Body of pancreas (tissue), 4 donors: ENCODE measurements around the gene ANKRD34C. TPM values are rescaled to one million over a fixed set of nuclear protein-coding genes. Genes with fewer than 3 reads are reported as not detected.
A peak's percentile ranks its signal among the peaks of the same experiment; 100 is the strongest.
"Not testable (repeated sequence)": the region's sequence is repeated elsewhere in the genome, so short reads cannot be mapped to it uniquely, and the experiment has no call there.

Experiments used
- ATAC-seq: fragments of 150-250 bp; one replicate; pipeline ENCODE4 v1.9.1; 2016
- DNase-seq, 4 donors: peaks; one replicate each; pipeline ENCODE4 v3.0.0-alpha.2; 2019
- H3K27ac ChIP-seq, 4 donors: fragments of 200-600 bp; sonication (generic); 1 replicate in 3 of 4; 2 replicates in 1 of 4; pipeline versions ENCODE4 v1.5.1 to v1.6.1; 2016 to 2019; ENCODE audit warnings: mild to moderate bottlenecking in 1 of 4, mixed read lengths in 1 of 4, moderate library complexity in 1 of 4
- H3K27me3 ChIP-seq, 2 donors: fragments of 200-600 bp; sonication (generic); one replicate each; pipeline ENCODE4 v1.6.0; 2016; ENCODE audit warnings: mild to moderate bottlenecking in 1 of 2
- H3K36me3 ChIP-seq, 2 donors: fragments of 200-600 bp; sonication (generic); replicated peaks in 1 of 2; 2 replicates each; pipeline ENCODE4 v1.5.1; 2016; ENCODE audit warnings: low read depth in 2 of 2; ENCODE audit not compliant: insufficient read depth in 1 of 2
- H3K4me1 ChIP-seq: fragments of 200-600 bp; sonication (generic); one replicate; pipeline ENCODE4 v1.6.0; 2016
- H3K4me3 ChIP-seq, 2 donors: fragments of 200-600 bp; sonication (generic); 1 replicate in 1 of 2; 2 replicates in 1 of 2; pipeline ENCODE4 v1.5.1; 2016 to 2019
- H3K9me3 ChIP-seq, 3 donors: fragments of 200-600 bp; sonication (generic); 1 replicate in 2 of 3; 2 replicates in 1 of 3; pipeline ENCODE4 v1.5.1; 2016
- CTCF ChIP-seq, 7 experiments: fragments of 450-650 bp in 4 of 7; fragments of 200-600 bp in 3 of 7; sonication (generic) in 3 of 7; IDR thresholded peaks; one replicate each; pipeline ENCODE4 v1.5.1; 2016 to 2019; ENCODE audit warnings: antibody characterized with exemption in 7 of 7
- POLR2A ChIP-seq, 3 donors: fragments of 450-650 bp; IDR thresholded peaks; one replicate each; pipeline ENCODE4 v1.6.1; 2016; ENCODE audit warnings: antibody characterized with exemption in 3 of 3, mild to moderate bottlenecking in 2 of 3
- WGBS, 2 donors: methylation state at CpG; one replicate each; pipeline ENCODE4 v1.1.5; 2017; 5-methylcytosine and 5-hydroxymethylcytosine counted together
- intact Hi-C: fragments of 100-400 bp; cut with DNase I; formaldehyde crosslinking; loops from one replicate; pipeline ENCODE4 v1.15.1; 2023
- total RNA-seq, 2 donors: library from RNA; depleted of rRNA; stranded (reverse); fragments of >200 nt; gene quantifications; one replicate each; pipeline ENCODE4 v1.1.0, GENCODE V29; 2016

Gene ANKRD34C
- total RNA-seq, 2 donors from 2014 or later, result under 0.01 to 0.33 TPM

- 83% methylated on average over 1 of the region's 1 CpG for WGBS, 2 donors
- TF ChIP-seq CTCF (IDR thresholded peaks at IDR 0.05) (no peak), POLR2A (IDR thresholded peaks at IDR 0.05) (no peak)
- intact Hi-C loops, result no loop called here
- Histone ChIP-seq H3K36me3 (peaks cover 0 to 9% of the 10 kb centered on the region in 2 donors), H3K27me3 (no peaks in the 10 kb centered on the region), H3K9me3 (no peaks in the 10 kb centered on the region), H3K27ac (peak overlapping the region in 1 of 4 donors; percentile 33), H3K4me1 (peaks cover 60% of the 10 kb centered on the region), H3K4me3 (no peak overlapping the region)
- ATAC-seq (no peak), DNase-seq (no peak)
Measured at GRCh38 chr15:79314186-79314585, 31.7 kb downstream of the ANKRD34C start.

- Histone ChIP-seq H3K36me3 (peaks cover 0 to 11% of the 10 kb centered on the region in 2 donors), H3K9me3 (no peaks in the 10 kb centered on the region), H3K4me1 (peaks cover 60% of the 10 kb centered on the region), H3K27ac (peak overlapping the region in 3 of 4 donors; percentile 17 to 43 (median 33)), H3K4me3 (no peak overlapping the region), H3K27me3 (no peaks in the 10 kb centered on the region)
- ATAC-seq (peak; percentile 25), DNase-seq (peak; percentile 39 to 64 (median 51))
- TF ChIP-seq CTCF (IDR thresholded peaks at IDR 0.05) (no peak), POLR2A (IDR thresholded peaks at IDR 0.05) (no peak)
- 50 to 61% methylated on average over 6 of the region's 6 CpGs for WGBS, 2 donors
- intact Hi-C loops, result no loop called here
Measured at GRCh38 chr15:79314811-79315210, 32.3 kb downstream of the ANKRD34C start.

- ATAC-seq, result no peak
- no peaks in the 10 kb centered on the region for H3K27me3 ChIP-seq
- H3K9me3 ChIP-seq, result no peaks in the 10 kb centered on the region
- 36 to 59% methylated on average over 10 of the region's 10 CpGs for WGBS, 2 donors
- peaks cover 0 to 14% of the 10 kb centered on the region in 2 donors for H3K36me3 ChIP-seq
- H3K4me1 ChIP-seq, result peaks cover 56% of the 10 kb centered on the region
- no peak overlapping the region for H3K4me3 ChIP-seq
- peak; percentile 47 to 68 (median 53) for DNase-seq
- TF ChIP-seq POLR2A (IDR thresholded peaks at IDR 0.05) (no peak), CTCF (IDR thresholded peaks at IDR 0.05) (no peak)
- peak overlapping the region in 2 of 4 donors; percentile 14 to 43 for H3K27ac ChIP-seq
- intact Hi-C loops, result no loop called here
Measured at GRCh38 chr15:79315623-79316328, 33.3 kb downstream of the ANKRD34C start.

DNA sequence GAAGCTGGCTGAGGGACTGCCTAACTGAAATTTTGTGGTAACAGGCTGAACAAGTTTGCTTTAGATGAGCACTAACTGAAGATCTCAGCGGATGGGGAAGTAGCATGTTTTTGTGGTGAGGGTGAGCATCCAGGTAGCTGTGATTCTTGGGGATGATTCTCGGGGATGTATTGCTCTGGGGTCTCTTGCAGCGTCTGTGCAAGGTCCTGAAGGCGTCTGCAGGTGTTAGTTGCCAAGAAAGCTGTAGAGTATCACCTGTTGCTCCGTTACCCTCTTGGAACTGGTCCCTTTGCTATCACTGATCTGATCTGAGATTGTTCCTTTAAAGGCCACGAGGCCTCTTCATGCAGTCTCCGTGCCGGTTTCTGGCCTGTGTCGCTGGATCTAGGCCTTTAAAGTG, 34.3 kb downstream of the ANKRD34C start:
- 85 to 87% methylated on average over 9 of the region's 9 CpGs for WGBS, 2 donors
- H3K9me3 ChIP-seq, result no peaks in the 10 kb centered on the region

DNA sequence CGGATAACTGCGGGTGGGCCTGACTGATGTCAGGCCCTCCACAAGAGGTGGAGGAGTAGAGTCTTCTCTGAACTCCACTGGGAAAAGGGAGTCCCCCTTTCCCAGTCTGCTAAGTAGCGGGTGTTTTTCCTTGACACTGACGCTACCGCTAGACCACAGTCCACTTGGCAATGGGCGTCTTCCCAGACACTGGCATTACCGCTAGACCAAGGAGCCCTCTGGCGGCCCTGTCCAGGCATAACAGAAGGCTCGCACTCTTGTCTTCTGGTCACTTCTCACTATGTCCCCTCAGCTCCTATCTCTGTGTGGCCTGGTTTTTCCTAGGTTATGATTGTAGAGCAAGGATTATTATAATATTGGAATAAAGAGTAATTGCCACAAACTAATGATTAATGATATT, 37.5 kb downstream of the ANKRD34C start:
- intact Hi-C loops, H3K4me3 ChIP-seq, H3K27me3 ChIP-seq, DNase-seq, ATAC-seq, H3K9me3 ChIP-seq, H3K27ac ChIP-seq: not testable (repeated sequence)
- Histone ChIP-seq H3K4me1 (peaks cover 24% of the 10 kb centered on the region), H3K36me3 (peaks cover 0 to 28% of the 10 kb centered on the region in 2 donors)
- 94 to 98% methylated on average over 9 of the region's 9 CpGs for WGBS, 2 donors

More for the DNA sequence above, 34.3 kb downstream of the ANKRD34C start:
- TF ChIP-seq POLR2A (IDR thresholded peaks at IDR 0.05), result no peak
- no peak for TF ChIP-seq CTCF (IDR thresholded peaks at IDR 0.05)
- ATAC-seq, result no peak
- H3K27ac ChIP-seq, result no peak overlapping the region
- peaks cover 0 to 20% of the 10 kb centered on the region in 2 donors for H3K36me3 ChIP-seq
- no peak for DNase-seq
- intact Hi-C loops, result no loop called here
- H3K27me3 ChIP-seq, result no peaks in the 10 kb centered on the region
- H3K4me1 ChIP-seq, result peaks cover 55% of the 10 kb centered on the region
- H3K4me3 ChIP-seq, result no peak overlapping the region
